GM23248 (cell line): ENCODE data around the gene NFIA. TPM values are rescaled to one million over a fixed set of nuclear protein-coding genes. Genes with fewer than 3 reads are reported as not detected.

Experiments
- DNase-seq: peaks from one replicate; pipeline ENCODE4 v3.0.0-alpha.2; 2015
- H2AFZ ChIP-seq: fragments of 200-600 bp; sonication (generic); 2 replicates; pipeline ENCODE4 v1.6.1; 2016; ENCODE audit warnings: antibody characterized with exemption
- H3F3A ChIP-seq: fragments of 200-600 bp; sonication (generic); 2 replicates; pipeline ENCODE4 v1.6.1; 2016; ENCODE audit warnings: mild to moderate bottlenecking, antibody characterized with exemption, mixed run types; ENCODE audit not compliant: insufficient read depth
- H3K27ac ChIP-seq: fragments of 200-600 bp; sonication (generic); 2 replicates; pipeline ENCODE4 v1.5.1; 2016; ENCODE audit warnings: mild to moderate bottlenecking
- H3K27me3 ChIP-seq: fragments of 200-600 bp; sonication (generic); replicated peaks from 2 replicates; pipeline ENCODE4 v1.6.1; 2016; ENCODE audit warnings: mild to moderate bottlenecking; ENCODE audit not compliant: insufficient read depth
- H3K36me3 ChIP-seq: fragments of 200-600 bp; sonication (generic); 2 replicates; pipeline ENCODE4 v1.6.1; 2016; ENCODE audit warnings: low read depth, mild to moderate bottlenecking
- H3K4me1 ChIP-seq: fragments of 200-600 bp; sonication (generic); 2 replicates; pipeline ENCODE4 v1.6.1; 2016; ENCODE audit warnings: mild to moderate bottlenecking; ENCODE audit not compliant: insufficient read depth
- H3K4me2 ChIP-seq: fragments of 200-600 bp; sonication (generic); one replicate; pipeline ENCODE4 v1.6.1; 2016; ENCODE audit warnings: mild to moderate bottlenecking; ENCODE audit not compliant: unreplicated experiment
- H3K4me3 ChIP-seq: fragments of 200-600 bp; sonication (generic); 2 replicates; pipeline ENCODE4 v1.5.1; 2016; ENCODE audit warnings: mild to moderate bottlenecking
- H3K79me2 ChIP-seq: fragments of 200-600 bp; sonication (generic); 2 replicates; pipeline ENCODE4 v1.6.1; 2016; ENCODE audit warnings: mild to moderate bottlenecking; ENCODE audit not compliant: insufficient read depth
- H3K9ac ChIP-seq: fragments of 200-600 bp; sonication (generic); 2 replicates; pipeline ENCODE4 v1.6.1; 2016; ENCODE audit warnings: mild to moderate bottlenecking
- H3K9me2 ChIP-seq: fragments of 200-600 bp; sonication (generic); 2 replicates; pipeline ENCODE4 v1.6.1; 2016; ENCODE audit warnings: mixed run types, mild to moderate bottlenecking, moderate library complexity; ENCODE audit not compliant: insufficient read depth
- H3K9me3 ChIP-seq: fragments of 200-600 bp; sonication (generic); one replicate; pipeline ENCODE4 v1.6.1; 2017; ENCODE audit warnings: low read depth
- H4K20me1 ChIP-seq: fragments of 200-600 bp; sonication (generic); 2 replicates; pipeline ENCODE4 v1.6.0; 2016; ENCODE audit not compliant: insufficient read depth
- EZH2 ChIP-seq: fragments of 200-600 bp; sonication (generic); IDR thresholded peaks from 2 replicates; pipeline ENCODE4 v1.6.1; 2018; ENCODE audit warnings: antibody characterized with exemption, mild to moderate bottlenecking; ENCODE audit not compliant: insufficient read depth, poor library complexity, severe bottlenecking
- EZH2phosphoT487 ChIP-seq: fragments of 200-600 bp; sonication (generic); IDR thresholded peaks from 2 replicates; pipeline ENCODE4 v1.6.1; 2018; ENCODE audit warnings: antibody characterized with exemption, moderate library complexity, mild to moderate bottlenecking, low read depth; ENCODE audit not compliant: insufficient read depth
- WGBS, 2 experiments: methylation state at CpG; one replicate each; pipeline ENCODE4 v1.1.6; 2015 to 2017; ENCODE audit warnings: low lambda C conversion rate in 2 of 2, low coverage in 1 of 2; ENCODE audit errors: missing lambda C conversion rate in 2 of 2; 5-methylcytosine and 5-hydroxymethylcytosine counted together
- in situ Hi-C: fragments of 300-500 bp; cut with MboI; formaldehyde crosslinking; loops from 2 replicates; pipeline ENCODE4 v1.15.0; 2020
- polyA plus RNA-seq: library from polyadenylated mRNA; unstranded; fragments of >200 nt; fragmentation: Nextera tagmentation; extraction: Ambion mirVana; gene quantifications from 2 replicates; pipeline ENCODE4 v1.2.1, GENCODE V29; 2016
- total RNA-seq: library from RNA; depleted of rRNA; stranded (reverse); fragments of >200 nt; shearing (Covaris generic); gene quantifications from 2 replicates; pipeline ENCODE4 v1.2.3, GENCODE V29; 2014

Gene NFIA
- total and polyA plus RNA-seq, 2 experiments from 2014 or later, result 3.4 to 8.8 TPM

DNA sequence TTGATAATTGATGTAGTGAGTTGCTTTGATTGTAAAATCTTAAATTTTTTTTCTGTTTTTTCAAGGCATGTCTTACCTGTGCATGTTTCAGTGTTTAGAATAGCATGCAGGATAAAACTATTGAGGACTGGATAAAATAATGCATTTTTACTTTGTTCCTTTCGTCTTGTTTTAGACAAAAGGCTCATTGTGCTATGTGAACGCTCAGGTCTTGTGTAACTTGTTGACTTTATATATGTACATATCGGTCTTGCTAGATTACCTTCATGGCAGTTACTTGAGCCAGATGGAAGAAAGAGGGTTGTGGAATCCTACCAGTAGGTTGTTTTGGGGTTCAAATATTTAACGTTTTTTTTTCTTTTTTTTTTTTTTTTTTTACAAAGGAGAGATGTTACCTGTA is 7.0 kb downstream of the NFIA start:
- Histone ChIP-seq H3K4me3 (no peak overlapping the region), H3K9me2 (no peaks in the 10 kb centered on the region), H3K4me2 (no peak overlapping the region), H3K36me3 (no peaks in the 10 kb centered on the region), H3F3A (peaks cover 4% of the 10 kb centered on the region; the same call in 1 of the 2 replicates), H4K20me1 (no peaks in the 10 kb centered on the region), H2AFZ (no peak overlapping the region), H3K4me1 (peaks cover 16% of the 10 kb centered on the region), H3K9ac (no peak overlapping the region), H3K9me3 (no peaks in the 10 kb centered on the region), H3K27ac (no peak overlapping the region), H3K79me2 (peaks cover 40% of the 10 kb centered on the region), H3K27me3 (no peaks in the 10 kb centered on the region)
- TF ChIP-seq EZH2, result no peak
- no peak for TF ChIP-seq EZH2phosphoT487
- WGBS, 2 experiments, result 73 to 74% methylated on average over 4 of the region's 4 CpGs
- in situ Hi-C loops, result no loop called here
- no peak for DNase-seq

DNA sequence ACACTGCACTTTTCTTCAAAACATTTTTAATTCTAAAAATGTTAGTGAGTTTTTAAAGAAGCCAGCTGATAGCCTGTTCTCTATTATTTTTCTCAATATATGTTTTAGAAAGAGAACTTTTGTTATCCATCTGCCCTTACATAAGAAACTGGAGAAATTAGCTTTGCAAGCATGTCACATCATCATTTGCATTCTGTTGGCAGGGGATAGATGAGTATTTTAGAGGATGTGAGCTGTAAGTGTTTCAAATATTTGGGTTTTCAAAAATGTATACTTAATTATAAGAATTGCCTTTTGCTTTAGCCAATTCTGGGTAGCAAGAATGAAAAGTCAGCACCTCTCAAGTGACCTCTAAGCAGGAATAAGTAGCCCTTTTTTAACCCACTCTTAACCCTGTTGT is 7.4 kb downstream of the NFIA start:
- H3K9me3 ChIP-seq, result no peaks in the 10 kb centered on the region
- no peak overlapping the region for H2AFZ ChIP-seq
- H3K27me3 ChIP-seq, result no peaks in the 10 kb centered on the region
- H3K79me2 ChIP-seq, result peaks cover 36% of the 10 kb centered on the region
- H3K9me2 ChIP-seq, result no peaks in the 10 kb centered on the region
- no peak overlapping the region for H3K9ac ChIP-seq
- H3K4me1 ChIP-seq, result peaks cover 16% of the 10 kb centered on the region
- no peak for DNase-seq
- no peak for TF ChIP-seq EZH2
- TF ChIP-seq EZH2phosphoT487, result no peak
- no peaks in the 10 kb centered on the region for H4K20me1 ChIP-seq
- in situ Hi-C loops, result no loop called here
- H3F3A ChIP-seq, result peaks cover 4% of the 10 kb centered on the region; the same call in 1 of the 2 replicates
- no peak overlapping the region for H3K27ac ChIP-seq
- no peak overlapping the region for H3K4me2 ChIP-seq
- H3K36me3 ChIP-seq, result no peaks in the 10 kb centered on the region
- no peak overlapping the region for H3K4me3 ChIP-seq

DNA sequence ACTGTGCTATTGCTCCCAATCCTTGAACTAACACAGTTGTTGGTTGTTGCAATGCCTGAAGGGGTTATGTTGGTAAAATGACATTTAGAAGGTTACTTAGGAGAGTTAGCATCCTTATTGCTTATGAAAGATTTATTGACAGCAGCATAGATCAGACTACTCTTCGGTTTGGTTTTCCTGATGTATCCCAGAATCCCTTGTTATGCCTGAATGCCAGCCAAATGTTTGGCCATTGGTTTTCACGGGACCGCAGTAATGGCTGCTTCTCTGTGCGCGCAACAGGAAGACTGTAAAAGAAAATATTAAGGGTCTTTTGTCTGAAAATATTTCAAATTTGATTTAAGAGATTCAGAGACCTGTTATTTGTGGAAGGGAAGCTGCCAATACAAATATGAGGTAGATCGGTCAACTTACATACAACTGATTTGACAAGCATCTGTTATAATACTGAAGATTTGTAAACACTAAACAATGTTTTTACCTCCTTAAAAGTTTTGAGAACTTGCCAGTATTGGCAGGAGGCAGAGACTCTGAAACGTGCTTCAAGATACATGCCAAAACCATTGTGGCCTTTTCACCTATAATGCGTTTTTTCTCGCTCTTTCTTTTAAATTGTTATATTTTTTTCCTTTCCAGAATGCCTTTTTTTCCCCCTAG is 8.3 kb downstream of the NFIA start:
- Histone ChIP-seq H3F3A (peaks cover 4% of the 10 kb centered on the region; the same call in 1 of the 2 replicates), H2AFZ (no peak overlapping the region), H3K9me2 (no peaks in the 10 kb centered on the region), H3K36me3 (no peaks in the 10 kb centered on the region), H3K79me2 (peaks cover 29% of the 10 kb centered on the region), H3K4me3 (no peak overlapping the region), H3K4me2 (no peak overlapping the region), H3K27me3 (no peaks in the 10 kb centered on the region), H3K9ac (no peak overlapping the region), H3K4me1 (peaks cover 16% of the 10 kb centered on the region), H3K27ac (no peak overlapping the region), H3K9me3 (no peaks in the 10 kb centered on the region), H4K20me1 (no peaks in the 10 kb centered on the region)
- DNase-seq, result no peak
- in situ Hi-C loops, result no loop called here
- WGBS, 2 experiments, result 88 to 94% methylated on average over 9 of the region's 9 CpGs
- TF ChIP-seq EZH2 (no peak), EZH2phosphoT487 (no peak)

DNA sequence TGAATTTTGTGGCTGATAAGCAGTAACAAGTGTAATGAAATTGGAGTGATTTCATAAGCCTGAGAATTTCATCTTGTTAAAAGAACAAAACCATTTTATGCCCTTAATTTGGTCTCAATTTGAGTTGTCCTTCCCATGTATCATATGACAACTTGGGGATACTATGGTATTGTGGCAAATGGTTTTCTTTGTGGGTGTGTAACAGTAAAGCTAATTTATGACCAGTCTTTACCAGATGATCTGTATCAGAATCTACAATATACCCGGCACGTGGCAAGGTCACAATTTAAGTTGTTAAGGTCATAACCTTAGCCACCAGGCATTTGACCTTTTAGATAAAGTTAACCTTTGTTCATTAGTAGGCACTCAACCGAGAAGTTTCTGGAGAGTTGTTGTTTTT is 9.1 kb downstream of the NFIA start:
- Histone ChIP-seq H3K4me2 (no peak overlapping the region), H3F3A (peaks cover 4% of the 10 kb centered on the region; the same call in 1 of the 2 replicates), H3K9me3 (no peaks in the 10 kb centered on the region), H4K20me1 (no peaks in the 10 kb centered on the region), H3K4me3 (no peak overlapping the region), H3K79me2 (peaks cover 21% of the 10 kb centered on the region), H3K36me3 (no peaks in the 10 kb centered on the region), H3K4me1 (peaks cover 16% of the 10 kb centered on the region), H3K27me3 (no peaks in the 10 kb centered on the region), H2AFZ (no peak overlapping the region), H3K9ac (no peak overlapping the region), H3K27ac (no peak overlapping the region), H3K9me2 (no peaks in the 10 kb centered on the region)
- in situ Hi-C loops, result no loop called here
- WGBS, 2 experiments, result 95 to 96% methylated on average over 3 of the region's 3 CpGs
- TF ChIP-seq EZH2 (no peak), EZH2phosphoT487 (no peak)
- no peak for DNase-seq
